ENCODE measurements around the gene PTPRJ.
"Not testable (repeated sequence)": the region's sequence is repeated elsewhere in the genome, so short reads cannot be mapped to it uniquely, and the experiment has no call there.

The PTPRJ gene

GRCh38 chr11:48019217-48019584 is 38.8 kb downstream of the PTPRJ start:
- no peak for DNase-seq

DNA sequence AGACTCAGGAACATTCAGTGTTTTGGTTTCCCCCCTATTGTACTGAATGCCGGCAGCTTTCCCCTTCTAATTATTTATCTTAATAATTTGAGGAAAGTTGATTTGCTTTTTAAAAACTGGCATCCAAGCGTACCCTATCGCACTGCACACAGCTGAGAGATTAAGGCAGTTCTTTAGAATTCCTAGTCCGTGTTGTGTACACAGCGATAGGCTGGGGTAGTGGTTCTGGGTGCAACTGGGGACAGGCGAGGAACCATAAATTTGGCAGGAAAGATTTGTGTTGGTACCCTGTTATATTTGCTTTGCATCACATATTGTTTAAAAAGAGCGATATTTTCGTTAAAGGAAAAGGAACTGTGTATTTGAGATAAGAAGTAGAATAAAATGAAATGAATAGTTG is 39.2 kb downstream of the PTPRJ start:
- DNase-seq: no peak

DNA sequence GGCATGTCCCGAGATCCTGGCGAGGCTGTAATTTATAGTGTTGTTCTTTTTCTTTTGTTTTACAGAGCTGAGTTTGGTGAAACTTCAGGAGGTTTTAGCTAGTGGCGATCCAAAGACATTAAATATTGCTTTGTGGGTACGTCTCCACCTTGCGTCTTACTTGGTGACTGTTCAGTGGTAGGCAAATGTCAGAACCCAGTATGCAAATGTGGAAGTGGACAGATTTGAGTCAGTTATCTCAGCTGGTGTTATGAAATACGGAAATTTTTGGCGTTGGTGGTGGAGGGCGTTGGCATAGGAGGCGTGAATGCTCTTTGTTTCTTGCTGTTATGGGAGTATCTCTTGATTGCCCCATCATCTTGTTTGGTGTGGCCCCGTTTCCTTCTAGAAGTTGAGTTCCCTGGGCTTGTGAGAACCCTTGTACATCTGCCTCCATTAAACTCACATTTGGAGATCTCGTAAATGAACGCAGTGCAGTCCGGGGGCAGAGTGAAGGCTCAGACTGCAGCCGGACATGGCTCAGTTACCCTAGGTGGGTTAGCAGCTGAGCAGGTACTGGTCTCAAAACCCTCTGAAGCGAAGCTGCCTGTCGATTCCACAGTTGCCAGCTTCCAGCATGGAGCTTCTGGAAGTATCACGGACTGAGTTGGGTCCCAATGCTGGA is 39.9 kb downstream of the PTPRJ start:
- DNase-seq: no peak

- DNase-seq: not testable (repeated sequence)
Measured at GRCh38 chr11:48021201-48021820, 41.0 kb downstream of the PTPRJ start.

DNA sequence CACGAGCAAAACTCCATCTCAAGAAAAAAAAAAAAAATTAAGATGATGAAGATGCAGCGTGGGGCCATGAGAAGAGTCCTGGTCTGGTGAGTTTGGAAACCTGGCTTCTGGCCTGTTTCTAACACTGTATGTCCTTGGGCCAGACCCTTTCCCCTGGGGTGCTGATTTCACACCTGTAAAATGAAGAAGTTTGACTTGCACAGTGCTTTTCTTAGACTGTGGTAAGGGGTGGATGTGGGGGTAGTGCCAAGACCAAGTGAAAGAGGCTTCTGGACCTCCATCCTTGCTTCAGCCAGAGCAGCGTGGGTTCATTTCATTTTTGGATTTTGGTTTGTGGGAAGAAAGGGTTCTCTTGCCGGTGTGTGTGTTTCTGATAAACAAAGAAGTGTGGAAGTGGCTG is 42.1 kb downstream of the PTPRJ start:
- DNase-seq: no peak

DNA sequence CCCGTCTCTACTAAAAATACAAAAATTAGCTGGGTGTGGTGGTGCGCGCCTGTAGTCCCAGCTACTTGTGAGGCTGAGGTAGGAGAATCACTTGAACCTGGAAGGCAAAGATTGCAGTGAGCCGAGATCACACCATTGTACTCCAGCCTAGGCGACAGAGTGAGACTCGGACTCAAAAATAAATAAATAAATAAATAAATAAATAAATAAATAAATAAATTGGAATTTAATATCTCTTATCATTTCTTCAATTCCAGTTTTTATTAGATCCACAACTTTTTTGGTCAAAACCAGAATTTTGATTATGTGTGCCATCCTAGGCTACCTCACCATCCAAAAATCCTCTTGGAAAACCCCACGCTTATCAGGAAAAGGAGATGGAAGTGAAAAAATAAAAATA is 43.2 kb downstream of the PTPRJ start:
- DNase-seq: not testable (repeated sequence)

- DNase-seq: peak; percentile 84 to 97
Measured at GRCh38 chr11:48024635-48025071, 44.3 kb downstream of the PTPRJ start.

DNA sequence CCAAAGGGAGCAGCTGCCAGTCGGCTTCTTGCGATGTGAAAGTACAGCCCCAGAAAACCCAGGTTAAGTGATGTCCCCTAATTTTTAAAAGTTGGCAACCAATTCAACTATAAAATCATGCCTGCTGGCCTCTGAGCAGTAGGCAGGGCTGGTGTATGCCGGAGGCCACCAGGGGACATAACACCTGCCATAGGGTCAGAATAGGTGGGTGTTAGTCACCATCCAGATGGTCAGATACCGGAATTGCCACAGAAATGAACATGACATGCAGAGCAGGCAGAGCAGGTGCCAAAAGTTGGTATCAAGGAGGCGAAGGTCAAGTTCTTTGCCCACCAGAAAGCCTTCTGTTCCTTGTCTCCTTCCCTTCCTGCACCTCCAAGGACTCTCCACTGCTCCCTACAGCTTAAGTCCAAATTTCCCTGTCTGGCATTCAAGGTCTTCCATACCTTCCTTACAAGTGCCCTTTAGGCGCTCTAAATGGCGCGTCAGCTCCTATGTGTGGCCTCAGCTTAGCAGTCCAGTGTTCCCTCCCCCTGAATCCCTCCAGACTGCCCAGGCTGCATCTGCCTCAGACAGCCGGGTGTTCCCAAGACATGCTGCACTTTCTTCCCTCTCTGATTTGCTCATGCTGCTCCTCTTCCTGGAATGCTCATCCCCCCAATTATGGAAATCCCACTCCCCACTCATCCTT is 45.1 kb downstream of the PTPRJ start:
- DNase-seq: peak in 1 of 2 experiments; percentile 38

GRCh38 chr11:48025984-48026340 is 45.6 kb downstream of the PTPRJ start:
- no peak for DNase-seq

GRCh38 chr11:48028914-48029680 is 48.7 kb downstream of the PTPRJ start:
- no peak for DNase-seq

DNA sequence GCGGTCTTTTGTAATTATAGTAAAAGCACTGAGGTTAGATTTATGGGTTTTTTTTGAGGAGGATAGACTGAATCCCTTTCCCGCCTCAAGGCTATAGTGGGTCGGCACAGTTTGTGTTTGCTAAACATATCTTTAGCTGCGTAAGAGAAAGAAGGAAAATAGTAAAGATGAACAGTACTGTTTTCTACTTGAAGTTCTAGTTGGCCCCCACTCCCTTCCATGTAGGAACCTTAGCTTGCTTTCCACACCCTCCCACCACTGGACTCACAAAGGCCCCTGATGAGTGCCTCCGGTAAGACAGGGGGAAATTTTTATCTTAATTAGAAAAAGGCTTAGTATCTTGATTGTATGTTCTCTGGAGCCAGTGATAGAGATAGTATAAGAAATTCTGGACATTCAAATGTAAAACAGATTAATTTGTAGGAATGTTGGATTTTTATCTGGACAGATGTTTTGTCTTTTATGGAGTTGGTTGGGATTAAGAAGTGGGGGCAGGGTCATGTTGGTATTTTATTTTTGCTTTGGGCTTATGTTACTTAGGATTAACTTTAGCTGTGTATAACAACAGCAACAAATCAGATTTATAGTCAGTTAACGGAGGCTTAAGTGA is 49.4 kb downstream of the PTPRJ start:
- DNase-seq: no peak

DNA sequence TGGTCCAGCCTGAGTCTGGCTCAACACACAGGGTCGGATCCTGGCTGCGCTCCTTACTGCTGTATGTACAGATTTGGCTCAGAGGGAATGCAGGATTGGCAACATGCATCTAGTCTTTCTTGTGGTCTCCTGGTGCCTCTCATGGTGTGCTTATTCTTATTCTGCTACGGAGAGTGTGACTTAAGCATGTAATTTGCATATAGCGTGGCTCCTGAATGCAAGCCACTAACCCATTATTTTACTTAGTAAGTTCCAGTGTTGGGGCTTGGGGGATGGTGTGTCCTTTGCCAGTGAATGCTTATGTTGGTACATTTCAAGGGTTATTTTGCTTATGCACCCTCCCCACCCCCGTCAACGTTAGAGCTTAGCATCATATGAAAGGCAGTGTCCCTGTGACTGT is 51.2 kb downstream of the PTPRJ start:
- no peak for DNase-seq

GRCh38 chr11:48032721-48033120 is 52.4 kb downstream of the PTPRJ start:
- DNase-seq: no peak

- DNase-seq: no peak
Measured at GRCh38 chr11:48033918-48034341, 53.6 kb downstream of the PTPRJ start.

DNA sequence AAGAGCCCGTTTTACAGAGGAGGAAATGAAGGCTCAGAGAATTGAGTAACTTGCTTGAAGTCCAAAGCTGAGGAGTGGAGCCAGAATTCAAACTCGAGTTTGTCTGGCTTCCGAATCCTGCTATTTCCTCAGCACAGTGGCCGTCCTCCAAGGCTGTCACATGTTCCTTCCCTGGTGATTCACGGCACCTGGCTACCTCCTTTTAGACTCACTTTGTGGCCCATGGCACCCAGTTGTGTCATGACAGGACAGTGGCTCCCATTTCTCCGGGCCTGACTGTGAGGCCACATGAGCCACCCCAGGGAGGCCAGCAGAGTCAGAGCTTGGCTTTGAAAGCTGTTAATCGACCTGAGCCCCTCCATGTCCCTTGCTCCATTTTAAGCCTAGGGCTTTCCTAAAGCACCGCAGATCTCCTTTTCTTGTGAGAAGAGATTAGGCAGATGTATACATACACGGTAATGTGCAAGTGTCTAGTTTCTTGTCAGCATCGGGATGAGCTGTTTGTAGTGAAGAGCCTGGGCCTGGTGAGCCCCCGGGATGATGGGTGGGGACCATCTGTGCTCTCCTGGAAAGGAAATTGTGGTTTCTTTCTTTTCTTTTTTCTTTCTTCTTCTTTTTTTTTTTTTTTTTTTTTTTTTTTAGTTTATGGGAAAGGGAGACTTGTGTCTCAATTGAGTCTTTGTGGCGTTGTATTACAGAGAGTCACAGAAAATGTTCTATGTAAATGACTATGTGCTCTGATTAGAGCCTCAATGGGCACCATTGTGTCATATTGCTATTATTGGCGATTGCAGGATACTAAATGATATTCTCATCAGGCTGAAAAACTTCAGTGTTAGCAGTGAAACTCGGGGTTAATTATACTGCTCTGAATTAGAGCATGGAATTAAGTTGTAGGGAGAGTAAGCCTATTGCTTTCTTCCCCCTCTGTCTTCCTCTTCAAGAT is 54.8 kb downstream of the PTPRJ start:
- DNase-seq: no peak

GRCh38 chr11:48036011-48036410 is 55.7 kb downstream of the PTPRJ start:
- DNase-seq: no peak

- no peak for DNase-seq
Measured at GRCh38 chr11:48036466-48036865, 56.1 kb downstream of the PTPRJ start.

DNA sequence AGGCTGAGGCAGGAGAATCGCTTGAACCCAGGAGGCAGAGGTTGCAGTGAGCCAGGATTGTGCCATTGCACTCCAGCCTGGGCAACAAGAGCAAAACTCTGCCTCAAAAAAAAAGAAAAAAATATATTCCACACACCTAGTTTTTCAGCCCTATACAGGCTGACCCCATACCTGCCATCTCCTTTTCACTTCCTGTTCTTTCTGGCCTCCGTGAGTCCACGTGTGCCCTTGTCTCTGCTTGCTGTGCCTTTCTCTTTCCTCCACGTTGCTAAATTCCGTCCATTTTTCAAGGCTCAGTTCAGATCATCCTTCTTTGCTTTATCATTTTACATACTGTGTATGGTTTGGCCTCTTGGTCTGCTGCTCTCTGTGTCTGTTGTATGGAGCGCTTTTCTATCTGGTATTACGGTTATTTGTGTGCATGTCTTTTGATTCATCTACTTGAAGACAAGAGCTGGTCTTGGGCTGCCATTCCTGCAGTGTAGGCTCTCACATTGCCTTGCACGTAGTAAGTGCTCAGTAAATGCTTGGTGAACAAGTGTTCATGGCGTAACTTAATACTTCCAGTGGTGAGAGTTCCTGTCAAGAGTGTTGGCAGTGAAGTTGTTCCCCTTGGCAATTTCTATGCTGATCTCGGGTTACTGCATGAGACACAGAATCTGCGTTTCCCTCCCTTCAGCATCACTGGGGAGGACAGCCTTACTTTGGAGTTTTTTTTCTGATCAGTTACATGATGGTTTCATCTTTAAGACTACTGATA is 57.5 kb downstream of the PTPRJ start:
- no peak for DNase-seq

DNA sequence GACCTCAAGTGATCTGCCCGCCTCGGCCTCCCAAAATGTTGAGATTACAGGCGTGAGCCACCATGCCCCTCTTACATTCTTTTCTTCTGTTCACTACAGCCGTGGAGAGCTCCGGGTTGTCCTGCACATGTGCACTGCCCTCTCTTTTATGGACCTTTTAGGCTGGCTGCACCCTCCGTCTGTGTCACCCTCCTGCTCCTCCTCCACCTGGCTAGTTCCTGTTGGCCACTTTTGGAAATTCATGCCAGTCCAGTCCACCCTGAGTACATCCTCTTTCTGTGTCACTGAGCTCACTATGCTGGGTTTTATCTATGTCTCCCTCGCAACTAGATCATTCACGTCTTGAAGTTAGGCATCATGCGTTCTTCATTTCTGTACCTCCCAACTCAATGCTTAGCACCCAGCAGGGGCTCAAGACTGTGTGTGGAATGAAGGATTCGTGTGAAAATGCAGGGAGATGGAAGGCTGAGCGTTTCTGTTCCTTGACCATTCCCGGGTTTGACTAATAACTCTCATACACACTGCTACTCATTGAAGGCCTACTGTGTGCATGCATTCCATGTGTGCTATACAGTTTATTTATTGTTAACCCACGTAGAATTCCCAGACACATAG is 60.6 kb downstream of the PTPRJ start:
- no peak for DNase-seq

GRCh38 chr11:48041877-48042695 is 61.7 kb downstream of the PTPRJ start:
- no peak for DNase-seq

Measured in NCI-H446 (cell line).